ENCODE results near the gene RPS6KA5.

GRCh38 chr14:91015435-91015834 lies 45.0 kb downstream of the RPS6KA5 start:
- no peak for TF ChIP-seq CTCF (conservative IDR thresholded peaks at IDR 0.05 in 1 of 2, IDR thresholded peaks at IDR 0.05 in 1 of 2; ENCODE audit: low read depth in 1 of 2, low read length in 2 of 2)
- TF ChIP-seq EZH2 (IDR thresholded peaks at IDR 0.05; ENCODE audit: low read length, missing control alignments) = no peak
